A375 (cell line): ENCODE results near the gene NUP155. TPM values are rescaled to one million over a fixed set of nuclear protein-coding genes. Genes with fewer than 3 reads are reported as not detected.

Experiments used
- small RNA-seq: library from RNA; depleted of rRNA; stranded (forward); fragments of <200 nt; gene quantifications from one replicate; pipeline ENCODE3, GENCODE V24; 2014
- total RNA-seq: library from RNA; depleted of rRNA; stranded (reverse); fragments of >200 nt; shearing (Covaris generic); gene quantifications from 2 replicates; pipeline ENCODE4 v1.2.3, GENCODE V29; 2014; rRNA removed

NUP155 gene
- 58.3 and 63.2 TPM in 2 replicates for total RNA-seq

DNA sequence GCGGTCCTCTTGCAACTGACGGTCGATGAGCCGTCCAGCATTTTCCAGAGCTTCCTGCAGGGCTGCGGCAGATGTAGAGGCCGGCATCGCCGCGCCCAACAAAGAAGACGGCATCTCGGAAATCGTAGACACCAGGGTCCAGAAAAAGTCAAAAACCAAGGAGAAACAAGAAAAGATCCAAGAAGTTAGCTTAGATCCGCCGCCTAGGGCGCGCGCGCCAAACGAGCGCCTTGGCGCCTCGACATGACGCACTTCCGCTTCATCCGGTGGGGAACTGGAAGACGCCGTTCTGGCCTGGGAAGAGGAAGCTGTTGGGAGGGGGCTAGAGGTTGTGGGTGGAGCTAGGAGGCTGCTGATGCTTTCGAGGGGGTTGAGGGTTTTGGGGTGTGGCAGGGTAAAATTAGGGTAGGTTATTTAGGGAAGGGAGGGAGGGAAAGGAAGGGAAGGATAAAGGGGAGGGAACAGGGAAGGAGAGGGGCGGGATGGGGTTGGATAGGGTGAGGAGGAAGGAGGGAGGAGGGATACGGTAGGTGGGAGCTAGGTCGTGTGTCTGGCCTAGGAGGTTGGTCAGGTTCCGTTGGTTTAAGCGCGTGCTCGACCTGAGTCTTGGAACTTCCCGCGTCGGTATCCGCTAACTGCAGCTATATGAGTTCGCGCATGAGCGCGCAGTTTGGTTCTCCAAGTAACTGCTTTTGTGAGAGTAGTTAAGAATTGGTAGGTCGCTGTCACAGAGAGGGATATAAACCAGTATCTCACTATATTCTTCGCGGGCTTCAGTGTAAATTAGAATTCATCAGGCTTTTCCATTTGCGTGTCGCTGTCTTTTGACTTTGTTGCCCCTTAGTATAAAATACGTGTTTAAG lies at the start of gene NUP155:
Gene NUP155 (minus strand): TSS at position 243 of the 863 bp plus-strand sequence. CDS start 129 bp downstream, at position 114.

DNA sequence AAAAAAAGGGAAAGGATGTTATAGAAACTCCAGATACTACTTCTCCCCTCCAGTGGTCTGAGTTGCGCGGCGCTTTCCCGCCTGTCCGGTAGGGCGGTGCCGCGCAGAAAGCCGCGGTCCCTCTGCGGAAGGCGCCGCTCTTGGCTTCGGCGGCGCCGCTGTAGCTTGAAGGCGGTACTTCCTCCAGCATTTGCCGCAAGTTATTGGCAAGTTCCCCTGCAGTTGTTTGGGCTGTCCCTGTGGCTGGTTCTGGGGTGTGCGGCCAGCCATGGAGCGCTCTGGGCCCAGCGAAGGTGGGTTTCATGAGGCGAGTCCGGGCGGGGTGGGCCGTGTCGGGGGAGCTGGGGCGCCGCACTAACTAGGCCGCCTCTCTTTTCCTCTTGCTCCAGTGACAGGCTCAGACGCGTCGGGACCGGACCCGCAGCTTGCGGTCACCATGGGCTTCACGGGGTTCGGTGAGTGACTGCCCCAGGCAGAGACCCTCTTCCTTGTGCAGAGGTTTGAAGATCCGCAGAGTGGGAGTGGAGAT lies 8.3 kb upstream of the NUP155 start, which contains the start of gene WDR70:
Gene WDR70 (plus strand): TSS at position 219 of the 529 bp plus-strand sequence. CDS start 50 bp downstream, at position 269.

DNA sequence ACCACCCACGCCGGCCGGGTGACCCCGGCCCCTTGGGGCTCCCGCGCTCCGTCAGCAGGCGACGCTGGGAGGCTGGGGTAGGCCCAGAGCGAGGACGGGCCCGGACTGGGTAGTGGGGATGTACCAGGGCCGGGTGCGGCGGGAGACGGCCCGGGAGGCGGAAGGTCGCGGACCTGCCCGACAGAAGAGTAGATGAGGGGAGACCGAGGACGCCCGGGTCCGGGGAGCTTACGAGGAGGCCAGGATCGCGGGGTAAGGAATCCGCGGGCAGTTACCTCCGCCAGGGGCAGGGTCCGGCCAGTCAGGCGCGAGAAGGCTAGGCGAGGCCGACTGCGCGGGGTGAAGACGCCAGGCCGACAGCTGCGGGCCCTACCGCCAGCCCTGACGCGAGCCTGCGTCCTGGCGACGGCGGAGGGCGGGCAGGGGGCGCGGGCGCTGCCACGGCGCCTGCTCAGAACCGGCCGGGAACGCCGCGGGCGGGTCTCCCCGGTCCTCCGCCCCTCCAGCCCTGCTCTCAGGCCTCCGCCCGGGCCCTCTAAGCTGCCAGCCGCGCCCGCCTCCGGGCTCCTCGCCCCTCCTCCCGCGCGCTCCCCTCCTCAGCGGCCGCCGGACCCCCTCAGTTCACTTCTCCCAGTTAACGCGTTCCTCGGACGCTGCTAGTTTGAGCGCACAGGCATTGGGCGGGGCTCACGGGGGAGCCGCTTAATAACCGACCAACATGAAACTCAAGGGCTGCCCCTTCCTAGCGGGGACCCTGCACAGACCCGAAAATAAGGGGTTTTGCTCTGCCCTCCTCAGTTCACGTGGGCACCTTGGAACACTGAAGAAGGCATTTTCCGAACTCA lies 121.7 kb downstream of the NUP155 start, which contains the start of gene CPLANE1:
Gene CPLANE1 (minus strand): TSS at position 407 of the 845 bp plus-strand sequence. CDS start 1,678 bp downstream, outside the sequence.

Small RNA genes lying within 50 kb of the gene (small RNA-seq; reads per million reads assigned to genes)
- not detected for gene RNU7-75P

Other genes with a start within 250 kb of the NUP155 start
- 9.1 and 11.0 TPM in 2 replicates for gene CPLANE1, start 121.7 kb downstream of the NUP155 start, total RNA-seq
- 30.2 and 40.3 TPM in 2 replicates for gene WDR70, start 8.2 kb upstream of the NUP155 start, total RNA-seq